Upper lobe of right lung (tissue), 1 donor: ENCODE measurements around the gene POLR2J2. TPM values are rescaled to one million over a fixed set of nuclear protein-coding genes. Genes with fewer than 3 reads are reported as not detected.
"Not testable (repeated sequence)": the region's sequence is repeated elsewhere in the genome, so short reads cannot be mapped to it uniquely, and the experiment has no call there.

ENCODE experiments used
- ATAC-seq: fragments of 200-7000 bp; cut with Tn5 transposase; one replicate; pipeline ENCODE4 v1.9.1; 2020; ENCODE audit warnings: mild to moderate bottlenecking, moderate library complexity
- DNase-seq: peaks from one replicate; pipeline ENCODE4 v3.0.0-alpha.2; 2020
- H3K27ac ChIP-seq: fragments of 200-600 bp; one replicate; pipeline ENCODE4 v1.8.0; 2022
- H3K27me3 ChIP-seq: fragments of 200-600 bp; one replicate; pipeline ENCODE4 v1.8.0; 2022; ENCODE audit warnings: mild to moderate bottlenecking
- H3K36me3 ChIP-seq: fragments of 200-600 bp; one replicate; pipeline ENCODE4 v1.8.0; 2022
- H3K4me1 ChIP-seq: fragments of 200-600 bp; one replicate; pipeline ENCODE4 v1.8.0; 2022
- H3K4me3 ChIP-seq: fragments of 200-600 bp; one replicate; pipeline ENCODE4 v1.8.0; 2022; ENCODE audit warnings: mild to moderate bottlenecking
- H3K9me3 ChIP-seq: fragments of 200-600 bp; one replicate; pipeline ENCODE4 v1.8.0; 2022
- intact Hi-C: fragments of 100-400 bp; cut with DNase I; formaldehyde crosslinking; loops from one replicate; pipeline ENCODE4 v1.11.0; 2022
- total RNA-seq: library from RNA; stranded (reverse); fragmentation: NEBNext Ultra II Directional; extraction: Animal tissue kit (Norgen Biotek cat#: 25700); gene quantifications from one replicate; pipeline ENCODE4 v1.2.1, GENCODE V29; 2021
- donor health status: DM: no; HTN: yes; CAD: no; lungs with severe emphysema.

The POLR2J2 gene
- total RNA-seq, 1 donor from 2014 or later = 14.1 TPM

DNA sequence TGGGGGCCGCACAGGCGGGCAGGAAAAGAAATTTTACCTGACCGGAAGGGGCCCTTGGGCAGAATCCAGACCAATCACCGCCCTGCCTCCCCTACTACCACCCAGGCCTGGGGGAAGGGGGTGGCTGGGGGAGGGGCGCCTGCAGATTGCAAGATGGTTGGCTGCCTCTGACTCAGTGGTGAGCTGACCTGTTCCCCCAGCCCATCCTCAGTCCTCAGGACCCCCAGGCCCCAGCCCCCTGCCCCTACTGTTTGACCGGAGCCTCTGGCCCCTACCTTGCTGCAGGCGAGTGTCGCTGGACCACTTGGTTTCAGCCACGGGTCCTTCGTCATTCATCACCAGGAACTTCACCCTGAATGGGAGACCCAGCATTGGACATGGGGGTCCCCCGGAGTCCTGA is 32.6 kb downstream of the POLR2J2 start:
- ATAC-seq = peak; percentile 1

DNA sequence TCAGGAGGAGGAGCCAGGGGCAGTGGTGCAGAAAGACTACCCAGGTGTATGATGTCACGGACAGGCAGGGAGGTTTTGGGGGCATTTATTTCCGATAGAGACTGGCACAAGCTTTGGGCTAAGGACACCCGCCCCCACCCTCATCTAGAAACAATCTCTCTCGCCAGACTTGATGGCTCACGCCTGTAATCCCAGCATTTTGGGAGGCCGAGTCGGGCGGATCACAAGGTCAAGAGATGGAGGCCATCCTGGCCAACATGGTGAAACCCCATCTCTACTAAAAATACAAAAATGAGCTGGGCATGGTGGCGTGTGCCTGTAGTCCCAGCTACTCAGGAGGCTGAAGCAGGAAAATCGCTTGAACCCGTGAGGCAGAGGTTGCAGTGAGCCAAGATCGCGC is 34.5 kb downstream of the POLR2J2 start:
- H3K4me3 ChIP-seq, H3K36me3 ChIP-seq, H3K27ac ChIP-seq, H3K27me3 ChIP-seq, intact Hi-C loops, H3K9me3 ChIP-seq, H3K4me1 ChIP-seq, ATAC-seq: not testable (repeated sequence)
- DNase-seq = peak; percentile 65

More for the DNA sequence above, 32.6 kb downstream of the POLR2J2 start:
- H3K9me3 ChIP-seq, intact Hi-C loops, H3K27me3 ChIP-seq, H3K4me1 ChIP-seq, H3K27ac ChIP-seq, H3K36me3 ChIP-seq, H3K4me3 ChIP-seq: not testable (repeated sequence)
- peak; percentile 65 for DNase-seq

DNA sequence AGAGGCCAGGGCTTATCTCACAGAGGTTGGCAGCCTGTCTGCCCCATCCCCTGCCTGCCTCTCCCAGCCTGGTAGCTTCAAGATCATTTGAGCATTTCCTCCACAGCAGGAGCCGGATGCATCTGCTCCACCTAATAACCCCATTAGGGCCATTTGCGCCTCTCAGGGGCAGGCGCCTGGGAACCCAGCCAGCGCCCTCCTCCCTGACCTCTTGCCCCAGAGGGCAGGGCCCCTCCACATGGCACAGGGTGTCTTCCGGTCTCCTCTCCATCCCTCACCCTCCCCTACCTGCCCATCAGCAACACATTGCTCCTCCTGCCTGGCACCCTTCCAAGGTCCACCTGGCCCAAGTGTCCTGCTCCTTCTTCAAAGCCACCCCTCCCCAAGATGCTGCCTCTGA is 36.1 kb downstream of the POLR2J2 start:
- H3K4me1 ChIP-seq, intact Hi-C loops, H3K27me3 ChIP-seq, H3K4me3 ChIP-seq, DNase-seq, H3K27ac ChIP-seq, H3K36me3 ChIP-seq, H3K9me3 ChIP-seq: not testable (repeated sequence)
- peak; percentile 19 for ATAC-seq

DNA sequence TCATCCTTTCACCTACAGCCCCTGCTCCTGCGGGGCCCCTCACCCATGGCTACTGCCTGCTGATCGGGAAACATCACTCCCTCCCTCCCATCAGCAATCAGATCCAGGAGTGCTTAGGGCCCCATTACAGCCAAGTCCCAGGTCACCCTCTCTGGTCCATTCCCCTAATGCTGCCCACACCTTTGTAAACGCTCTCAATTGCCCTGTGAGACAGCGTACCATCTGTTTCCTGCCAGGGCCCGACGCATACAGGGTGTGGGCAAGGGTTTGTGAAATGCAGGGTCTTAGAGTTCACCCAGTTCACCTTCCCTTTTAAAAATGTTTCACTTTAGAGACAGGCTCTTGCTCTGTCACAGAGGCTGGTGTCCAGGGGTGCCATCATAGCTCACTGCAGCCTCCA is 37.2 kb downstream of the POLR2J2 start:
- H3K36me3 ChIP-seq, H3K27me3 ChIP-seq, H3K4me1 ChIP-seq, H3K27ac ChIP-seq, intact Hi-C loops, DNase-seq, H3K9me3 ChIP-seq, H3K4me3 ChIP-seq: not testable (repeated sequence)
- peak; percentile 0 for ATAC-seq

DNA sequence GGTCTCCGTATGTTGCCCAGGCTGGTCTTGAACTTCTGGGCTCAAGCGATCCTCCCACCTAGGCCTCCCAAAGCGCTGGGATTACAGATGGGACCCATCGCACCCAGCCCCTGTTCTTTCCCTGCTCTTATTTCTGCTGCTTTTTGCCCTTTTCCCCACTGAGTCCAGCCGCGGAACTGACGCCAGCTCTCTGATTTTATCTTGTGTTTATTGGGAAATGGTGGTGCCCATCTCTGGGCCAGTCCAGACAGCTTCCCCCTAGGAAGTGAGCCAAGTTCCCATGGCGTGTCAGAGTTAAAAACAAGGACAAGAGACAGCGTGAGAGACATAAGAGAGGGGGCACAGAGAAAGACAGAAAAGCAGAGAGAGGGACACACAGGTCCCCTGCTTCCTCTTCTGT is 40.8 kb downstream of the POLR2J2 start:
- H3K4me3 ChIP-seq, H3K9me3 ChIP-seq, H3K4me1 ChIP-seq, intact Hi-C loops, H3K27me3 ChIP-seq, H3K27ac ChIP-seq, H3K36me3 ChIP-seq: not testable (repeated sequence)
- peak; percentile 51 for DNase-seq
- ATAC-seq = peak; percentile 49

- H3K9me3 ChIP-seq, intact Hi-C loops, H3K27ac ChIP-seq, H3K4me3 ChIP-seq, H3K27me3 ChIP-seq, H3K36me3 ChIP-seq, H3K4me1 ChIP-seq, DNase-seq: not testable (repeated sequence)
- peak; percentile 16 for ATAC-seq
These were observed 44.1 kb downstream of the POLR2J2 start for GRCh38 chr7:102627271-102627904.

GRCh38 chr7:102618122-102618521 is 53.3 kb downstream of the POLR2J2 start:
- H3K36me3 ChIP-seq, ATAC-seq, H3K4me3 ChIP-seq, H3K27ac ChIP-seq, H3K27me3 ChIP-seq, H3K4me1 ChIP-seq, intact Hi-C loops, DNase-seq, H3K9me3 ChIP-seq: not testable (repeated sequence)

GRCh38 chr7:102616507-102617125 is 54.8 kb downstream of the POLR2J2 start, which contains the start of gene RASA4:
RASA4 (minus strand) TSS chr7:102616756; CDS start chr7:102616689, 67 bp downstream.
- H3K4me1 ChIP-seq, H3K27me3 ChIP-seq, H3K27ac ChIP-seq, H3K9me3 ChIP-seq, H3K36me3 ChIP-seq, intact Hi-C loops: not testable (repeated sequence)
- peak within 1 kb of the TSS; percentile 49 for H3K4me3 ChIP-seq
- ATAC-seq (peak; percentile 94), DNase-seq (peak; percentile 81)

Other genes starting within 250 kb of the POLR2J2 start
- gene ORAI2, start 238.1 kb downstream of the POLR2J2 start, total RNA-seq = 20.0 TPM
- 7.4 TPM for gene ALKBH4, start 206.8 kb downstream of the POLR2J2 start, total RNA-seq
- gene LRWD1, start 206.7 kb downstream of the POLR2J2 start, total RNA-seq = 15.7 TPM
- 35.0 TPM for gene POLR2J, start 192.7 kb downstream of the POLR2J2 start, total RNA-seq
- gene RASA4B, start 153.9 kb downstream of the POLR2J2 start, total RNA-seq = 30.0 TPM
- 19.3 TPM for gene UPK3BL2, start 128.0 kb downstream of the POLR2J2 start, total RNA-seq
- gene SPDYE2, start 120.4 kb downstream of the POLR2J2 start, total RNA-seq = not detected
- gene POLR2J3, start 99.1 kb downstream of the POLR2J2 start, total RNA-seq = 36.7 TPM
- 78.8 TPM for gene RASA4, start 54.9 kb downstream of the POLR2J2 start, total RNA-seq
- 39.4 TPM for gene UPK3BL1, start 28.9 kb downstream of the POLR2J2 start, total RNA-seq
- not detected for gene SPDYE2B, start 21.3 kb downstream of the POLR2J2 start, total RNA-seq
- 8.1 TPM for gene FAM185A, start 77.3 kb upstream of the POLR2J2 start, total RNA-seq
- 0.58 TPM for gene LRRC17, start 241.3 kb upstream of the POLR2J2 start, total RNA-seq